ENCODE results near the gene SLC2A4. TPM values are rescaled to one million over a fixed set of nuclear protein-coding genes. Genes with fewer than 3 reads are reported as not detected.

The SLC2A4 gene
- total and polyA plus RNA-seq, 2 of the 4 experiments (the other 2 are of a cell fraction): 0.07 TPM; not detected in 1

Small RNA genes lying within 50 kb of the gene (microRNA-seq; reads per million reads assigned to microRNA genes)
- gene AC026954.2 (ENCODE audit: insufficient read depth, insufficient read length): not detected
- gene RF00019 (ENCODE audit: insufficient read depth, insufficient read length): not detected

Small RNA genes lying within 50 kb of the gene (small RNA-seq; reads per million reads assigned to genes)
- gene AC026954.2 (0 to 0.46 (median 0) reads per million in 5 experiments), gene RF00019 (0 reads per million in 5 experiments)

Other genes with a start within 250 kb of the SLC2A4 start
Only the 30 nearest of the 33 such genes appear.
- gene CLEC10A, start 201.5 kb upstream of the SLC2A4 start, total RNA-seq (2012; rRNA removed): not detected in 2 replicates
- not detected in 2 replicates for gene CLEC10A, start 201.5 kb upstream of the SLC2A4 start, polyA plus RNA-seq (2012; rRNA removed)
- gene ASGR2, start 166.9 kb upstream of the SLC2A4 start, total RNA-seq (2012; rRNA removed): not detected in 2 replicates
- not detected in 2 replicates for gene ASGR2, start 166.9 kb upstream of the SLC2A4 start, polyA plus RNA-seq (2012; rRNA removed)
- 1.3 and 1.9 TPM in 2 replicates for gene ASGR1, start 102.3 kb upstream of the SLC2A4 start, total RNA-seq (2012; rRNA removed)
- 3.8 and 4.2 TPM in 2 replicates for gene ASGR1, start 102.3 kb upstream of the SLC2A4 start, polyA plus RNA-seq (2012; rRNA removed)
- 8.1 and 8.2 TPM in 2 replicates for gene DLG4, start 61.9 kb upstream of the SLC2A4 start, total RNA-seq (2012; rRNA removed)
- gene DLG4, start 61.9 kb upstream of the SLC2A4 start, polyA plus RNA-seq (2012; rRNA removed): 28.5 and 30.5 TPM in 2 replicates
- 129 and 139 TPM in 2 replicates for gene ACADVL, start 61.8 kb upstream of the SLC2A4 start, total RNA-seq (2012; rRNA removed)
- 752 and 844 TPM in 2 replicates for gene ACADVL, start 61.8 kb upstream of the SLC2A4 start, polyA plus RNA-seq (2012; rRNA removed)
- gene DVL2, start 47.2 kb upstream of the SLC2A4 start, total RNA-seq (2012; rRNA removed): 20.3 and 21.3 TPM in 2 replicates
- 10.5 and 11.8 TPM in 2 replicates for gene DVL2, start 47.2 kb upstream of the SLC2A4 start, polyA plus RNA-seq (2012; rRNA removed)
- 44.8 and 45.5 TPM in 2 replicates for gene PHF23, start 42.3 kb upstream of the SLC2A4 start, total RNA-seq (2012; rRNA removed)
- gene PHF23, start 42.3 kb upstream of the SLC2A4 start, polyA plus RNA-seq (2012; rRNA removed): 54.4 and 58.5 TPM in 2 replicates
- 70.8 and 77.8 TPM in 2 replicates for gene GABARAP, start 39.3 kb upstream of the SLC2A4 start, total RNA-seq (2012; rRNA removed)
- gene GABARAP, start 39.3 kb upstream of the SLC2A4 start, polyA plus RNA-seq (2012; rRNA removed): 702 and 780 TPM in 2 replicates
- gene CTDNEP1, start 30.0 kb upstream of the SLC2A4 start, total RNA-seq (2012; rRNA removed): 18.3 and 23.8 TPM in 2 replicates
- 132 TPM in 2 replicates for gene CTDNEP1, start 30.0 kb upstream of the SLC2A4 start, polyA plus RNA-seq (2012; rRNA removed)
- gene ELP5, start 29.5 kb upstream of the SLC2A4 start, total RNA-seq (2012; rRNA removed): 46.6 and 48.0 TPM in 2 replicates
- 38.6 and 39.3 TPM in 2 replicates for gene ELP5, start 29.5 kb upstream of the SLC2A4 start, polyA plus RNA-seq (2012; rRNA removed)
- 0.56 and 1.4 TPM in 2 replicates for gene CLDN7, start 19.2 kb upstream of the SLC2A4 start, total RNA-seq (2012; rRNA removed)
- gene CLDN7, start 19.2 kb upstream of the SLC2A4 start, polyA plus RNA-seq (2012; rRNA removed): 1.4 and 2.8 TPM in 2 replicates
- gene YBX2, start 12.9 kb downstream of the SLC2A4 start, total RNA-seq (2012; rRNA removed): not detected in 2 replicates
- 0.17 TPM in 1 of 2 replicates, not detected in the other for gene YBX2, start 12.9 kb downstream of the SLC2A4 start, polyA plus RNA-seq (2012; rRNA removed)
- gene EIF5A, start 25.9 kb downstream of the SLC2A4 start, total RNA-seq (2012; rRNA removed): 718 and 883 TPM in 2 replicates
- 660 and 782 TPM in 2 replicates for gene EIF5A, start 25.9 kb downstream of the SLC2A4 start, polyA plus RNA-seq (2012; rRNA removed)
- 36.2 and 37.5 TPM in 2 replicates for gene GPS2, start 33.6 kb downstream of the SLC2A4 start, total RNA-seq (2012; rRNA removed)
- 47.5 and 50.9 TPM in 2 replicates for gene GPS2, start 33.6 kb downstream of the SLC2A4 start, polyA plus RNA-seq (2012; rRNA removed)
- gene NEURL4, start 47.6 kb downstream of the SLC2A4 start, total RNA-seq (2012; rRNA removed): 8.4 and 9.2 TPM in 2 replicates
- gene NEURL4, start 47.6 kb downstream of the SLC2A4 start, polyA plus RNA-seq (2012; rRNA removed): 23.3 and 26.3 TPM in 2 replicates
- under 0.01 and 0.83 TPM in 2 replicates for gene ACAP1, start 54.8 kb downstream of the SLC2A4 start, total RNA-seq (2012; rRNA removed)
- 2.1 and 2.3 TPM in 2 replicates for gene ACAP1, start 54.8 kb downstream of the SLC2A4 start, polyA plus RNA-seq (2012; rRNA removed)
- 10.6 and 10.8 TPM in 2 replicates for gene KCTD11, start 70.4 kb downstream of the SLC2A4 start, total RNA-seq (2012; rRNA removed)
- gene KCTD11, start 70.4 kb downstream of the SLC2A4 start, polyA plus RNA-seq (2012; rRNA removed): 14.4 and 16.4 TPM in 2 replicates
- not detected in 2 replicates for gene TMEM95, start 73.4 kb downstream of the SLC2A4 start, total RNA-seq (2012; rRNA removed)
- not detected in 2 replicates for gene TMEM95, start 73.4 kb downstream of the SLC2A4 start, polyA plus RNA-seq (2012; rRNA removed)
- under 0.01 and 0.54 TPM in 2 replicates for gene TNK1, start 99.4 kb downstream of the SLC2A4 start, total RNA-seq (2012; rRNA removed)
- 0.44 and 0.55 TPM in 2 replicates for gene TNK1, start 99.4 kb downstream of the SLC2A4 start, polyA plus RNA-seq (2012; rRNA removed)
- gene PLSCR3, start 112.8 kb downstream of the SLC2A4 start, total RNA-seq (2012; rRNA removed): 6.1 and 6.4 TPM in 2 replicates
- 116 and 131 TPM in 2 replicates for gene PLSCR3, start 112.8 kb downstream of the SLC2A4 start, polyA plus RNA-seq (2012; rRNA removed)
- gene TMEM256, start 122.4 kb downstream of the SLC2A4 start, total RNA-seq (2012; rRNA removed): 35.3 and 38.4 TPM in 2 replicates
- 174 and 252 TPM in 2 replicates for gene TMEM256, start 122.4 kb downstream of the SLC2A4 start, polyA plus RNA-seq (2012; rRNA removed)
- gene NLGN2, start 126.1 kb downstream of the SLC2A4 start, total RNA-seq (2012; rRNA removed): 1.7 and 1.8 TPM in 2 replicates
- gene NLGN2, start 126.1 kb downstream of the SLC2A4 start, polyA plus RNA-seq (2012; rRNA removed): 36.7 and 38.1 TPM in 2 replicates
- not detected in 2 replicates for gene SPEM1, start 138.6 kb downstream of the SLC2A4 start, total RNA-seq (2012; rRNA removed)
- gene SPEM1, start 138.6 kb downstream of the SLC2A4 start, polyA plus RNA-seq (2012; rRNA removed): not detected in 2 replicates
- gene SPEM2, start 143.9 kb downstream of the SLC2A4 start, total RNA-seq (2012; rRNA removed): not detected in 2 replicates
- gene SPEM2, start 143.9 kb downstream of the SLC2A4 start, polyA plus RNA-seq (2012; rRNA removed): not detected in 2 replicates
- not detected in 2 replicates for gene SPEM3, start 147.1 kb downstream of the SLC2A4 start, total RNA-seq (2012; rRNA removed)
- gene SPEM3, start 147.1 kb downstream of the SLC2A4 start, polyA plus RNA-seq (2012; rRNA removed): not detected in 2 replicates
- 1.1 and 1.4 TPM in 2 replicates for gene TMEM102, start 153.7 kb downstream of the SLC2A4 start, total RNA-seq (2012; rRNA removed)
- 2.2 and 2.3 TPM in 2 replicates for gene TMEM102, start 153.7 kb downstream of the SLC2A4 start, polyA plus RNA-seq (2012; rRNA removed)
- gene FGF11, start 157.8 kb downstream of the SLC2A4 start, total RNA-seq (2012; rRNA removed): 0.18 and 0.28 TPM in 2 replicates
- 0.99 and 1.1 TPM in 2 replicates for gene FGF11, start 157.8 kb downstream of the SLC2A4 start, polyA plus RNA-seq (2012; rRNA removed)
- 4.2 and 4.3 TPM in 2 replicates for gene CHRNB1, start 163.3 kb downstream of the SLC2A4 start, total RNA-seq (2012; rRNA removed)
- gene CHRNB1, start 163.3 kb downstream of the SLC2A4 start, polyA plus RNA-seq (2012; rRNA removed): 6.0 and 6.4 TPM in 2 replicates
- 6.3 and 8.3 TPM in 2 replicates for gene ZBTB4, start 197.9 kb downstream of the SLC2A4 start, total RNA-seq (2012; rRNA removed)
- 20.1 and 20.3 TPM in 2 replicates for gene ZBTB4, start 197.9 kb downstream of the SLC2A4 start, polyA plus RNA-seq (2012; rRNA removed)
- gene SLC35G6, start 199.7 kb downstream of the SLC2A4 start, total RNA-seq (2012; rRNA removed): not detected in 2 replicates
- not detected in 2 replicates for gene SLC35G6, start 199.7 kb downstream of the SLC2A4 start, polyA plus RNA-seq (2012; rRNA removed)

Data from IMR-90 (cell line).